Adrenal gland (tissue), 5 donors: Measurements from ENCODE around the gene RIPOR3.
"Not testable (repeated sequence)": the region's sequence is repeated elsewhere in the genome, so short reads cannot be mapped to it uniquely, and the experiment has no call there.

Source experiments
- POLR2A ChIP-seq, 2 donors: fragments of 450-650 bp; IDR thresholded peaks; one replicate each; pipeline ENCODE4 v1.6.1; 2017; ENCODE audit warnings: antibody characterized with exemption in 2 of 2, mild to moderate bottlenecking in 2 of 2, moderate library complexity in 1 of 2
- TF ChIP-seq, protein P1 (sequence below), 6 experiments: fragments of 450-650 bp in 4 of 6; fragments of 200-600 bp in 2 of 6; sonication (generic) in 1 of 6; IDR thresholded peaks; 1 replicate in 5 of 6; 2 replicates in 1 of 6; pipeline versions ENCODE4 v1.5.1 to v1.8.0; 2016 to 2021; ENCODE audit warnings: antibody characterized with exemption in 6 of 6, mild to moderate bottlenecking in 2 of 6, moderate library complexity in 1 of 6
- donor health status: DM: no; HTN: no; CAD: no.

DNA sequence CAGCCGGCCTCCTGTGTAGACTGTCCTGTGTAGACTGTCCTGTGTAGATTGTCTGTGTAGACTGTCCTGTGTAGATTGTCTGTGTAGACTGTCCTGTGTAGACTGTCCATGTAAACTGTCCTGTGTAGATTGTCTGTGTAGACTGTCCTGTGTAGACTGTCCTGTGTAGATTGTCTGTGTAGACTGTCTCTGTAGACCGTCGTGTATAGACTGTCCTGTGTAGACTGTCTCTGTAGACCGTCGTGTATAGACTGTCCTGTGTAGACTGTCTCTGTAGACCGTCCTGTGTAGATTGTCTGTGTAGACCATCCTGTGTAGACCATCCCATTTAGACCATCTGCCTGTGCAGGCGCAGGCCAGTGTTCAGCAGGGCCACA, 121.9 kb downstream of the RIPOR3 start:
- TF ChIP-seq, protein P1, sequence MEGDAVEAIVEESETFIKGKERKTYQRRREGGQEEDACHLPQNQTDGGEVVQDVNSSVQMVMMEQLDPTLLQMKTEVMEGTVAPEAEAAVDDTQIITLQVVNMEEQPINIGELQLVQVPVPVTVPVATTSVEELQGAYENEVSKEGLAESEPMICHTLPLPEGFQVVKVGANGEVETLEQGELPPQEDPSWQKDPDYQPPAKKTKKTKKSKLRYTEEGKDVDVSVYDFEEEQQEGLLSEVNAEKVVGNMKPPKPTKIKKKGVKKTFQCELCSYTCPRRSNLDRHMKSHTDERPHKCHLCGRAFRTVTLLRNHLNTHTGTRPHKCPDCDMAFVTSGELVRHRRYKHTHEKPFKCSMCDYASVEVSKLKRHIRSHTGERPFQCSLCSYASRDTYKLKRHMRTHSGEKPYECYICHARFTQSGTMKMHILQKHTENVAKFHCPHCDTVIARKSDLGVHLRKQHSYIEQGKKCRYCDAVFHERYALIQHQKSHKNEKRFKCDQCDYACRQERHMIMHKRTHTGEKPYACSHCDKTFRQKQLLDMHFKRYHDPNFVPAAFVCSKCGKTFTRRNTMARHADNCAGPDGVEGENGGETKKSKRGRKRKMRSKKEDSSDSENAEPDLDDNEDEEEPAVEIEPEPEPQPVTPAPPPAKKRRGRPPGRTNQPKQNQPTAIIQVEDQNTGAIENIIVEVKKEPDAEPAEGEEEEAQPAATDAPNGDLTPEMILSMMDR (IDR thresholded peaks at IDR 0.05): not testable (repeated sequence)
- TF ChIP-seq POLR2A (IDR thresholded peaks at IDR 0.05): not testable (repeated sequence)
